ENCODE measurements around the gene TEX30.

Gene TEX30

DNA sequence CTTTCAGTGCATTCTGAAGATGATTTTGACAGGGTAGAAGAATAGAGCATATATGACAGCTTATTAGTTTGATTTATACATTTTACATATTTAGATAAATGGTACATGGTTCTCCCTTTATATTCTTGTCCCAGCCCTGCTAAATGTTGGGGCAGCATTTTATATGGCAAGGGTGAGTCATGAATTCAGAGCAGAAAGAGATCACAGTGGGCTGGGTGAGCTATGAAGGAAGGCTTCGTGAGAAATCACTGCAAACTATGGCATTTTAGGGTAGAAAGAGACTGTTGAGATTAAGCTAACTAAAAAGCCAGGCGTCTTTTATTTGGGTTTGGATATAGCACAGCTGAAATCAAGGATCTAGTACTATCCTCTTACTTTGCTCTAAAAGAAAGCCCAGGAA lies 54.8 kb downstream of the TEX30 start:
- DNase-seq (ENCODE audit: low read depth in 3 of 3, low spot score in 1 of 3): no peak
